Mesenchymal stem cell (in vitro differentiated cells and primary cell): ENCODE data around the gene ZMYM5. TPM values are rescaled to one million over a fixed set of nuclear protein-coding genes. Genes with fewer than 3 reads are reported as not detected.

Experiments used
- DNase-seq: peaks from one replicate; pipeline ENCODE4 v3.0.0-alpha.2; 2013
- H2AFZ ChIP-seq: one replicate; pipeline ENCODE4 v1.6.1; 2013; ENCODE audit warnings: low read depth, mild to moderate bottlenecking, control low read depth, inconsistent platforms, low read length, moderate library complexity
- H2AK5ac ChIP-seq: 2 replicates; pipeline ENCODE4 v1.6.1; 2013; ENCODE audit warnings: low read length, moderate library complexity, mild to moderate bottlenecking, inconsistent platforms; ENCODE audit not compliant: severe bottlenecking
- H2BK120ac ChIP-seq: one replicate; pipeline ENCODE4 v1.6.1; 2013; ENCODE audit warnings: low read depth, mild to moderate bottlenecking, inconsistent platforms, low read length, moderate library complexity
- H2BK12ac ChIP-seq, 2 experiments: one replicate each; pipeline ENCODE4 v1.6.1; 2013; ENCODE audit warnings: inconsistent platforms in 2 of 2, low read length in 2 of 2, mild to moderate bottlenecking in 2 of 2, moderate library complexity in 2 of 2, control low read depth in 1 of 2
- H2BK15ac ChIP-seq: one replicate; pipeline ENCODE4 v1.6.1; 2013; ENCODE audit warnings: mild to moderate bottlenecking, low read depth, inconsistent platforms; ENCODE audit not compliant: poor library complexity, severe bottlenecking
- H2BK5ac ChIP-seq: 2 replicates; pipeline ENCODE4 v1.6.1; 2013; ENCODE audit warnings: low read depth, mild to moderate bottlenecking, low read length, control low read depth, inconsistent platforms; ENCODE audit not compliant: poor library complexity, severe bottlenecking
- H3K14ac ChIP-seq, 2 experiments: one replicate each; pipeline ENCODE4 v1.6.1; 2013; ENCODE audit warnings: inconsistent platforms in 2 of 2, low read length in 2 of 2, control low read depth in 1 of 2, mild to moderate bottlenecking in 1 of 2, moderate library complexity in 1 of 2
- H3K18ac ChIP-seq, 2 experiments: one replicate each; pipeline ENCODE4 v1.6.1; 2013; ENCODE audit warnings: inconsistent platforms in 2 of 2, low read length in 2 of 2, control low read depth in 1 of 2, low read depth in 1 of 2, mild to moderate bottlenecking in 1 of 2
- H3K23ac ChIP-seq, 2 experiments: one replicate each; pipeline ENCODE4 v1.6.1; 2013; ENCODE audit warnings: inconsistent platforms in 2 of 2, low read length in 2 of 2, mild to moderate bottlenecking in 2 of 2, moderate library complexity in 2 of 2, control low read depth in 1 of 2
- H3K27ac ChIP-seq: 2 replicates; pipeline ENCODE4 v1.5.1; 2013; ENCODE audit warnings: mild to moderate bottlenecking, moderate library complexity, low read length, control low read depth, inconsistent platforms; ENCODE audit not compliant: poor library complexity, severe bottlenecking
- H3K27me3 ChIP-seq, 2 experiments: 2 replicates each; pipeline versions ENCODE4 v1.6.1 to v1.7.0; 2013; ENCODE audit warnings: low read length in 2 of 2, mild to moderate bottlenecking in 2 of 2, moderate library complexity in 2 of 2, control low read depth in 1 of 2, inconsistent platforms in 1 of 2; ENCODE audit not compliant: control insufficient read depth in 1 of 2, insufficient read depth in 1 of 2
- H3K36me3 ChIP-seq, 2 experiments: 2 replicates each; pipeline versions ENCODE4 v1.6.1 to v1.7.0; 2013; ENCODE audit warnings: low read length in 2 of 2, control low read depth in 1 of 2, inconsistent platforms in 1 of 2, low read depth in 1 of 2, mild to moderate bottlenecking in 1 of 2; ENCODE audit not compliant: insufficient read depth in 2 of 2, control insufficient read depth in 1 of 2
- H3K4ac ChIP-seq, 2 experiments: one replicate each; pipeline ENCODE4 v1.6.1; 2013; ENCODE audit warnings: inconsistent platforms in 2 of 2, low read length in 2 of 2, mild to moderate bottlenecking in 2 of 2, moderate library complexity in 2 of 2, control low read depth in 1 of 2, low read depth in 1 of 2
- H3K4me1 ChIP-seq: 2 replicates; pipeline ENCODE4 v1.6.1; 2013; ENCODE audit warnings: low read depth, low read length, control low read depth; ENCODE audit not compliant: control insufficient read depth, insufficient read depth
- H3K4me2 ChIP-seq: 2 replicates; pipeline ENCODE4 v1.6.1; 2013; ENCODE audit warnings: low read length, mild to moderate bottlenecking, inconsistent platforms; ENCODE audit not compliant: poor library complexity, severe bottlenecking
- H3K4me3 ChIP-seq, 2 experiments: 2 replicates each; pipeline versions ENCODE4 v1.5.1 to v1.7.0; 2013; ENCODE audit warnings: low read length in 2 of 2, mild to moderate bottlenecking in 2 of 2, control low read depth in 1 of 2, low read depth in 1 of 2; ENCODE audit not compliant: insufficient read depth in 1 of 2
- H3K79me1 ChIP-seq: replicated peaks from 2 replicates; pipeline ENCODE4 v1.6.1; 2013; ENCODE audit warnings: mild to moderate bottlenecking, control low read depth, low read length, inconsistent platforms; ENCODE audit not compliant: poor library complexity, severe bottlenecking
- H3K9ac ChIP-seq: 2 replicates; pipeline ENCODE4 v1.7.0; 2013; ENCODE audit warnings: mild to moderate bottlenecking, low read length, moderate library complexity
- H3K9me3 ChIP-seq: 2 replicates; pipeline ENCODE4 v1.7.0; 2013; ENCODE audit warnings: mild to moderate bottlenecking, low read length; ENCODE audit not compliant: control insufficient read depth
- H4K8ac ChIP-seq: one replicate; pipeline ENCODE4 v1.6.1; 2013; ENCODE audit warnings: inconsistent platforms, mild to moderate bottlenecking, low read length, moderate library complexity
- H4K91ac ChIP-seq: one replicate; pipeline ENCODE4 v1.6.1; 2013; ENCODE audit warnings: mild to moderate bottlenecking, low read length, inconsistent platforms
- WGBS: methylation state at CpG from one replicate; pipeline ENCODE4 v1.1.7; 2013; ENCODE audit warnings: mixed read lengths; 5-methylcytosine and 5-hydroxymethylcytosine counted together
- polyA plus RNA-seq, 2 experiments: library from polyadenylated mRNA; stranded (reverse); fragments of 200-250 nt; gene quantifications; one replicate each; pipeline ENCODE4 v1.2.3, GENCODE V29; 2013

Gene ZMYM5
- polyA plus RNA-seq (2013, experiment 1 of 2): 12.2 TPM
- 13.4 TPM for polyA plus RNA-seq (2013, experiment 2 of 2)

DNA sequence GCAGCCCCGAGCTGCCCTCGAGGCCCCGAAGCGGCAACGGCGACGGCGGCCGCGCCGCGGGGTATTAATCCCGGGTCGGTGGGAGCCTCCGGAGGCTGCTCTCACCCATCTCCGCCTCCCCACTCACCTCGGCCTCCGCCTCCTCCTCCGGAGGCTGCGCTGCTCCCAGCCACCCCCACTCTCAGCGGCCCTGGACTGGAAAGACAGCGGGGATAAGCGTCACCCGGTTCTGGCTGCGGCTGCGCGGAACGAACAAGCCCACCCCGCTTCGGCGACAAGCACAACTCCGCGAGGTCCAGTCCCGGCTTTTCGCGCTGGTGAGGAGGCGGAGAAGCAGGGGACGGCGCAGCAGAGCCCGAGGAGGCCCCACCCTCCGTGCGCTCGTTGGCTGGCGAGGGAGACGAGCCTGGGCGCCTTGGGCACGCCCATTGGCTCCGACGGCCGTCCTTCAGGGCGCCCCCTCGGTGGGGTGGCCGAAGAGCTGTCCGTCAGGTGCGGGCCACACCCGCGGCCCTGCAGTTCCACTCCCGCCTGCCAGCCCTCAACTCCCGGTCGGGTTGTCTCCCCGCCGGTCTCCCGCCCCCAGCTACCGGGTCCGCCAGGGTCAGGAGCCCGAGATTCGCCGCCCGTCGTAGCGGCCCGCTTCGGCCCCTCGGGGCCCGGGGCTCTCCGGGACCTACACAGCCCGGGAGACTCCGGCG, at the start of gene ZMYM5:
Gene ZMYM5 (minus strand): TSS at position 327 of the 701 bp plus-strand sequence. CDS start 11,469 bp downstream, outside the sequence.
- Histone ChIP-seq H3K14ac (peak within 1 kb of the TSS; percentile 74 to 98), H2BK12ac (peak within 1 kb of the TSS; percentile 19 to 74), H4K8ac (peak within 1 kb of the TSS; percentile 96), H3K4me3 (peak within 1 kb of the TSS; percentile 91 to 94), H3K4ac (peak within 1 kb of the TSS; percentile 75 to 95), H2BK15ac (peak within 1 kb of the TSS; percentile 93), H2AFZ (peak within 1 kb of the TSS; percentile 36), H4K91ac (peak within 1 kb of the TSS; percentile 97), H3K9me3 (no peaks in the 10 kb centered on the region), H3K9ac (peak within 1 kb of the TSS; percentile 96), H3K79me1 (peaks cover 3% of the 10 kb centered on the region), H3K27ac (peak within 1 kb of the TSS; percentile 98), H2BK5ac (peak within 1 kb of the TSS; percentile 86), H3K27me3 (no peaks in the 10 kb centered on the region), H3K23ac (peak within 1 kb of the TSS in 1 of 2 experiments; percentile 83), H3K18ac (peak within 1 kb of the TSS; percentile 89 to 96), H3K36me3 (peaks cover 0 to 7% of the 10 kb centered on the region in 2 experiments), H2AK5ac (peak within 1 kb of the TSS; percentile 13), H2BK120ac (peak within 1 kb of the TSS; percentile 83), H3K4me1 (peaks cover 5% of the 10 kb centered on the region), H3K4me2 (peak within 1 kb of the TSS; percentile 83)
- DNase-seq: peak; percentile 99
- WGBS: under 1% methylated on average over 74 of the region's 79 CpGs

- Histone ChIP-seq H2BK120ac (no peak overlapping the region), H3K14ac (no peak overlapping the region), H3K4me2 (no peak overlapping the region), H2AK5ac (no peak overlapping the region), H4K91ac (no peak overlapping the region), H3K9ac (no peak overlapping the region), H3K27ac (no peak overlapping the region), H3K4me1 (no peaks in the 10 kb centered on the region), H3K18ac (no peak overlapping the region), H3K4ac (no peak overlapping the region), H3K23ac (no peak overlapping the region), H2BK15ac (no peak overlapping the region), H3K27me3 (no peaks in the 10 kb centered on the region), H3K9me3 (no peaks in the 10 kb centered on the region), H3K79me1 (no peaks in the 10 kb centered on the region), H4K8ac (no peak overlapping the region), H3K36me3 (no peaks in the 10 kb centered on the region), H3K4me3 (no peak overlapping the region), H2BK12ac (no peak overlapping the region), H2AFZ (no peak overlapping the region), H2BK5ac (no peak overlapping the region)
- WGBS: 88% methylated on average over 6 of the region's 9 CpGs
- peak; percentile 6 for DNase-seq
These were observed 47.1 kb upstream of the ZMYM5 start for GRCh38 chr13:19910336-19911072.

DNA sequence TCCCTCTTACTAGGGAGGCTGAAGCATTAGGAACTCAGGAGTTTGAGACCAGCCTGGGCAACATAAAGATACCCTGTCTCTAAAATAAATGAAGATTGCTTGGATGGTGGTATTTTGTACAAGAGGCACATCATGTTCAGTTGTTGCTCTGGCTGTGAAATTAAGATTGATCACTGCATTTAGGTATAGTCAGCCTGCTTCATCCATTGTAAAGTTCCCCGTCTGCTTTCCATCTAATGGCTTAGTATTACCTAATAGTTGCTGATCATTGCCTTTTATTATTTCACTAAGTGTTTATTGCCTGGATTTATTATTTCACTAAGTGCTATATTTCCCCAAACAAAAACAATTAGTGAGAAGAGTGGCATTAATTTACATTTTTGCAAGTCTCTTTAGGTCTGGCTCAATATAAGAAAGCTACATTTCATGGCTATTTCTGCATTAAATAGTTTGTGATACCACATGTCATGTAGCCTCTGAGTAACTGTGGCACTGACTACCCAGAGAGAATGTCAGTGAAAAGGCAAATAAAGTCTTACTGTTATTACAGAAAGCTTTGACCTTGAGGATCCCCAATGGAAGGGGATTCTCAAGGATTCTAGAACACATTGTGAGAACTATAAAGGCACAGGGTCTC, 45.0 kb upstream of the ZMYM5 start:
- no CpG with 5 or more reads among the region's 1 CpG for WGBS
- H2AK5ac ChIP-seq: no peak overlapping the region
- no peak overlapping the region for H3K4me2 ChIP-seq
- H4K91ac ChIP-seq: no peak overlapping the region
- no peak overlapping the region for H2BK120ac ChIP-seq
- H3K23ac ChIP-seq: no peak overlapping the region
- no peak overlapping the region for H3K4ac ChIP-seq
- no peak overlapping the region for H3K9ac ChIP-seq
- no peaks in the 10 kb centered on the region for H3K9me3 ChIP-seq
- H2BK5ac ChIP-seq: no peak overlapping the region
- no peaks in the 10 kb centered on the region for H3K36me3 ChIP-seq
- no peaks in the 10 kb centered on the region for H3K79me1 ChIP-seq
- H2BK15ac ChIP-seq: no peak overlapping the region
- H3K4me3 ChIP-seq: no peak overlapping the region
- H2AFZ ChIP-seq: no peak overlapping the region
- H3K27me3 ChIP-seq: no peaks in the 10 kb centered on the region
- H3K14ac ChIP-seq: no peak overlapping the region
- no peaks in the 10 kb centered on the region for H3K4me1 ChIP-seq
- H4K8ac ChIP-seq: no peak overlapping the region
- no peak overlapping the region for H3K18ac ChIP-seq
- H3K27ac ChIP-seq: no peak overlapping the region
- no peak overlapping the region for H2BK12ac ChIP-seq
- DNase-seq: no peak
